DND-41 (cell line): ENCODE results near the gene LAMA2.

Experiments
- ATAC-seq: fragments of 200-7000 bp; cut with Tn5 transposase; 3 replicates; pipeline ENCODE4 v1.9.1; 2021; ENCODE audit warnings: low read depth; ENCODE audit not compliant: insufficient read depth
- DNase-seq: peaks from one replicate; pipeline ENCODE4 v3.0.0-alpha.2; 2020
- H2AFZ ChIP-seq: 2 replicates; pipeline ENCODE4 v1.6.0; 2012; ENCODE audit warnings: low read depth, low read length
- H3K27ac ChIP-seq: 2 replicates; pipeline ENCODE4 v1.5.1; 2012; ENCODE audit warnings: low read length, inconsistent platforms
- H3K27me3 ChIP-seq: fragments of 200-600 bp; sonication (generic); 2 replicates; pipeline ENCODE4 v1.6.0; 2012; ENCODE audit warnings: low read length, mild to moderate bottlenecking, inconsistent platforms; ENCODE audit not compliant: insufficient read depth, poor library complexity
- H3K36me3 ChIP-seq: 2 replicates; pipeline ENCODE4 v1.5.1; 2012; ENCODE audit warnings: low read length, inconsistent platforms; ENCODE audit not compliant: insufficient read depth
- H3K4me1 ChIP-seq: 2 replicates; pipeline ENCODE4 v1.5.1; 2012; ENCODE audit warnings: mild to moderate bottlenecking, low read length; ENCODE audit not compliant: insufficient read depth
- H3K4me2 ChIP-seq: 2 replicates; pipeline ENCODE4 v1.6.0; 2012; ENCODE audit warnings: mild to moderate bottlenecking, moderate library complexity, low read length, inconsistent platforms; ENCODE audit not compliant: insufficient read depth
- H3K4me3 ChIP-seq, 2 experiments: fragments of 200-600 bp in 1 of 2; shearing (Covaris generic) in 1 of 2; 2 replicates each; pipeline ENCODE4 v1.5.1; 2012 to 2016; ENCODE audit warnings: inconsistent platforms in 2 of 2, low read length in 2 of 2, mild to moderate bottlenecking in 2 of 2, low read depth in 1 of 2, moderate library complexity in 1 of 2
- H3K79me2 ChIP-seq: 2 replicates; pipeline ENCODE4 v1.6.0; 2012; ENCODE audit warnings: low read length, inconsistent platforms; ENCODE audit not compliant: insufficient read depth
- H3K9ac ChIP-seq: 2 replicates; pipeline ENCODE4 v1.6.0; 2012; ENCODE audit warnings: low read depth, mild to moderate bottlenecking, inconsistent platforms, low read length, moderate library complexity
- H3K9me3 ChIP-seq: 2 replicates; pipeline ENCODE4 v1.5.1; 2012; ENCODE audit warnings: low read length, moderate library complexity, mild to moderate bottlenecking, inconsistent platforms; ENCODE audit not compliant: insufficient read depth, severe bottlenecking
- H4K20me1 ChIP-seq: 2 replicates; pipeline ENCODE4 v1.6.0; 2012; ENCODE audit warnings: low read length; ENCODE audit not compliant: insufficient read depth
- CTCF ChIP-seq: IDR thresholded peaks from 2 replicates; pipeline ENCODE4 v1.5.1; 2012; ENCODE audit warnings: borderline replicate concordance, low read length, moderate library complexity, mild to moderate bottlenecking; ENCODE audit not compliant: poor library complexity, severe bottlenecking; ENCODE audit errors: extremely low read depth
- EZH2 ChIP-seq: IDR thresholded peaks from 3 replicates; pipeline ENCODE4 v1.6.1; 2012; ENCODE audit warnings: borderline replicate concordance, low read depth, mild to moderate bottlenecking, moderate library complexity, low read length, inconsistent platforms; ENCODE audit not compliant: severe bottlenecking

The LAMA2 gene

GRCh38 chr6:129321303-129321702 is 438.4 kb downstream of the LAMA2 start:
- Histone ChIP-seq H3K4me3 (no peak overlapping the region), H3K79me2 (no peaks in the 10 kb centered on the region), H3K4me1 (no peaks in the 10 kb centered on the region), H3K9me3 (no peaks in the 10 kb centered on the region), H2AFZ (no peak overlapping the region), H3K27ac (no peak overlapping the region), H3K9ac (no peak overlapping the region), H3K36me3 (no peaks in the 10 kb centered on the region), H4K20me1 (no peaks in the 10 kb centered on the region), H3K27me3 (no peaks in the 10 kb centered on the region), H3K4me2 (no peak overlapping the region)
- DNase-seq (no peak), ATAC-seq (no peak)
- TF ChIP-seq CTCF (no peak), EZH2 (no peak)

GRCh38 chr6:129324345-129324744 is 441.4 kb downstream of the LAMA2 start:
- Histone ChIP-seq H3K4me1 (no peaks in the 10 kb centered on the region), H3K4me2 (no peak overlapping the region), H3K27ac (no peak overlapping the region), H3K9ac (no peak overlapping the region), H3K27me3 (no peaks in the 10 kb centered on the region), H3K4me3 (no peak overlapping the region), H3K36me3 (no peaks in the 10 kb centered on the region), H4K20me1 (no peaks in the 10 kb centered on the region), H3K79me2 (no peaks in the 10 kb centered on the region), H3K9me3 (no peaks in the 10 kb centered on the region), H2AFZ (no peak overlapping the region)
- TF ChIP-seq CTCF, result no peak
- TF ChIP-seq EZH2, result no peak
- DNase-seq, result no peak
- no peak for ATAC-seq

GRCh38 chr6:129329678-129330077 is 446.7 kb downstream of the LAMA2 start:
- Histone ChIP-seq H4K20me1 (no peaks in the 10 kb centered on the region), H2AFZ (no peak overlapping the region), H3K9me3 (no peaks in the 10 kb centered on the region), H3K9ac (no peak overlapping the region), H3K27me3 (peaks cover 3% of the 10 kb centered on the region), H3K4me1 (no peaks in the 10 kb centered on the region), H3K4me3 (no peak overlapping the region), H3K27ac (no peak overlapping the region), H3K4me2 (no peak overlapping the region), H3K79me2 (no peaks in the 10 kb centered on the region), H3K36me3 (no peaks in the 10 kb centered on the region)
- DNase-seq, result no peak
- ATAC-seq, result no peak
- no peak for TF ChIP-seq CTCF
- TF ChIP-seq EZH2, result no peak

GRCh38 chr6:129331450-129332138 is 448.7 kb downstream of the LAMA2 start:
- H3K36me3 ChIP-seq, result no peaks in the 10 kb centered on the region
- no peak overlapping the region for H3K4me3 ChIP-seq
- H2AFZ ChIP-seq, result no peak overlapping the region
- no peak overlapping the region for H3K9ac ChIP-seq
- no peaks in the 10 kb centered on the region for H3K79me2 ChIP-seq
- DNase-seq, result no peak
- H3K9me3 ChIP-seq, result no peaks in the 10 kb centered on the region
- no peaks in the 10 kb centered on the region for H3K4me1 ChIP-seq
- H3K27ac ChIP-seq, result no peak overlapping the region
- TF ChIP-seq EZH2 (no peak), CTCF (no peak)
- peaks cover 6% of the 10 kb centered on the region for H3K27me3 ChIP-seq
- no peak for ATAC-seq
- no peak overlapping the region for H3K4me2 ChIP-seq
- no peaks in the 10 kb centered on the region for H4K20me1 ChIP-seq
